HG02970 (cell line): Measurements from ENCODE around the gene TMEM200A.

ENCODE experiments used
- ATAC-seq: cut with Tn5 transposase; IDR thresholded peaks from one replicate; pipeline ENCODE4 v1.9.1; 2021; ENCODE audit warnings: mild to moderate bottlenecking, moderate library complexity, moderate number of reproducible peaks; ENCODE audit not compliant: unreplicated experiment, low FRiP score

TMEM200A gene

DNA sequence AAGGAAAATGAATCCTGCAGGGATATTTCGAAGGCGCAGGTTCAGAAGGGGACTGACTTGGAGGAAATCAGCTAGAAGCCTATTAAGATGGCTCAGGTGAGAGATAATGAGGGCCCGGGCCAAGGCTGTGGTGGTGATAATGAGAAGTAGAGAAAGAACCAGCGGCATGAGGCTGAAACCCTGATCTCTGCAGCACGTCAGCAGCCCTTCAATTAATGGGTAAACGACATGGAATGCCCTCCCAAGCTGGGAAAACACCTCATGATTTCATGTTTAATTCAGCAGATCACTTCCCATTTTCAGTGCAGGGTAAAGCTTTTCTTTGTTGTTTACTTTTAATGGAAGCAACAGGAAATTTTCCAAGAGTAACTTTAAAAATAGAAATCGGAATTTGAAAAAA lies 104.9 kb downstream of the TMEM200A start:
- no peak for ATAC-seq

DNA sequence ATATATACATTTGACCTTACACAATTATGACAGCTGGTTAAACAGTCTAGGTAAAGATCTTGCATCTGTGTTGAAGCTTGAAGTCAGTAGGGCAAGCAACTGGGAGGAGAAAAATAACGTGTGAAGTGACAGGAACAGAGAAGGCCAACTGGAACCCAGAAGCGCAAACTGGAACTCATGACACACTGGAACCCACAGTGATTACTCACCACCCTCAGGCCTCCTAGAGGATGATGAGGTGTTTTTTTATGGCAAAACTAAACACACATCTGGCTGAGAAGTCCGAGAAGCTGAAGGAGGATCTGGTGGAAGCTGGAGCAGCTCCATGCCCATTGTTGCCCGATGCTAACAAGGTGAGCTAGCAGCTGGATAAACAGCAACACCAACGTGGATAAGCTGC lies 108.1 kb downstream of the TMEM200A start:
- ATAC-seq: no peak

DNA sequence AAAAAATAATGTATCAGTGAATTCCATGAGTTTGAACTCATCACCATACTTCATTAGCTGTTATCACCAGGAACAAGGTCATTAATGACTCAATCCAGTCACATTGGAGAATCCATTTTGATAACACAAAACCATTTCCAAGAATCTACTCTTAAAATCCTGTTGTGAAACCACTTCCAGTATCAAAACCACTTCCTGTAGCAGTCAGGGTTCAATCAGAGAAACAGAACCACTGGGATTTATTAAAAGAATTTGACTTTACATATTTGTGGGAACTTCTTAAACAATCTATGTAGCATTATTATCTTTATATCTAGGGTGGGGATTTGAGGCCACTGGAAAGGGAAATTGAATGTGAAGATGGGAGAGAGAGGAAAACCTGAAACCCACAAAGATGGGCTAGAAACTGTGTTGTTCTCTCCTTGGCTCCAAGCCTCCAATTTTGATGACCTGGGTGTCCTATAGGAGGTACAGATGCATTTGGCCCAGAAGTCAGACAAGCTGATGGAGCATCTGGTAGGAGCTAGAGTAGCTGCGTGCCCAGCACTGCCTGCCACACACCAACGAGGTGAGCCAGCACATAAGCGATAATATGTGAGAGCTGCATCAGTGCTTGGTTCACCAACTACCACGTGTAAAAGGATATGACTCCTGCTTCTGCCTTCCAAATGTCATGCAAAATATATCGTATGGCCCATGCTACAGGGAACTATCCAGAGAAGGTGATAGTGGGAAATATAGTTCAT lies 117.0 kb downstream of the TMEM200A start:
- no peak for ATAC-seq

DNA sequence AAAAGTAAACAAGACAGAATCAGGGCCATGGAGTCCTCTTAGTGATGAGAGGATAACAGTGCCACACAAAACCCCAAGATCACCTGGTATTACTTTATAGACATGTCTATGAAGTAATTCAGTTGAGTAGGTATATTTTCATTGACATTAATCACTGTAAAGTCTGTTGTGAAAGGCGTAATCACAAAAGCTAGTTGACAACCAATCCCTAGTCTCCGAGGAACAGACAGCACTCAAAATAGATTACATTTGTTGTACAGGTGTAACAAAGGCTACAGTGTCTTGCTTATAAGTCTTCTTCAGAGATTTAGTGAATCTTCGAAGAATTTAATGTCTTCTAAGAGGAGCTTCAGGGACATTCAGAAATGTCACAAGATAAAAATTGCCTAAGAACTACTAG lies 120.1 kb downstream of the TMEM200A start:
- ATAC-seq: no peak

DNA sequence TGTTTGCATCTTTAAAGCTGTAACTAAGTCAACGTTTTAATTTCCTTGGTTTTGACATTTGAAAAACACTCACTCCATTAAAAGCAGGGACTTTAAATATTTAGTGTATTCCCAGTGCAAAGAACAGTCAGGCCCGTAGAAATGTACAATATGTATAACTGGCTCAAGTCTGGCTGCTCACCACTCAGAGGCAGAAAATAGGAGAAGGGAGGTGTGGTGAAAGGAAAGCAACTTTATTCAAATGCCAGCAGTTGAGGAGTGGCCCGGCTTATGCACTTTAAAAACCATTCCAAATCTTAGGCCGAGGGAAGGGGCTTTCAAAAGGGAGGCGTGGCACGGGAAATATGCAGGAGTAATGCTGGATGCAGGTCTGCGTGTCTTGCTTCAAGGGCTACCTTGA lies 120.6 kb downstream of the TMEM200A start:
- no peak for ATAC-seq

DNA sequence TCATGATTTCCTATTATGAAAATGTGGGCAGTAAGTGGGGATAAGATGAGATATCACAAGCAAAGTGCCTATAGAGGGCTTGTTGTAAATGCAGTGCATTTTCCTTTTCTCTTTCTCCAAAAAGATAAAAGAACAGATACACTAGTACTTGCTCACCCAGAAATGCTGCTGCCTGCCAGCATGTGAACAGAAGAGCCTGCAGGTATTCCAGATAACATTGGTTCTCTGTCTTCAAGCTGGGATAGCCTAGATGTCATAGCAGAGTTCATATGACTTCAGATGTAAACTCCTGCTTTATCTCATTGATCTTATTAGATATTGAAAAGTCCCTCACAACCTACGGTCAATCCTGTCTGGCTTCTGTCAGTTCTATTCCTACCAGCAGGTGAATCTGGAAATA lies 123.7 kb downstream of the TMEM200A start:
- no peak for ATAC-seq
